HEK293 (cell line): ENCODE data around the gene KIF9.

ENCODE experiments used
- CTCF ChIA-PET: fragments of 350-600 bp; formaldehyde crosslinking; extraction: SDS; loops from one replicate; lab custom pipeline; 2021; ENCODE audit warnings: antibody characterized with exemption; lab: Yijun Ruan, JAX
- POLR2A ChIA-PET: fragments of 300-600 bp; formaldehyde crosslinking; extraction: SDS; loops from one replicate; lab custom pipeline; 2020; ENCODE audit warnings: antibody characterized with exemption, inconsistent platforms; lab: Yijun Ruan, JAX
- H3K27ac ChIP-seq: fragments of 200-500 bp; sonication (Bioruptor generic); 2 replicates; pipeline ENCODE4 v1.5.1; 2014; ENCODE audit warnings: low read depth, low read length, control low read depth, inconsistent platforms; ENCODE audit errors: extremely low read depth
- H3K36me3 ChIP-seq, 2 experiments: fragments of 200-500 bp in 1 of 2; sonication (Bioruptor generic) in 1 of 2; 1 replicate in 1 of 2; 2 replicates in 1 of 2; pipeline ENCODE4 v1.5.1; 2014 to 2017; ENCODE audit warnings: inconsistent platforms in 2 of 2, low read length in 2 of 2; ENCODE audit not compliant: control insufficient read depth in 2 of 2, insufficient read depth in 1 of 2
- H3K4me1 ChIP-seq: fragments of 200-500 bp; sonication (Bioruptor generic); 2 replicates; pipeline ENCODE4 v1.5.1; 2014; ENCODE audit warnings: mild to moderate bottlenecking, low read length, inconsistent platforms; ENCODE audit not compliant: control insufficient read depth, insufficient read depth
- H3K4me3 ChIP-seq: 2 replicates; pipeline ENCODE4 v1.5.1; 2011; ENCODE audit warnings: low read depth, mild to moderate bottlenecking, control low read depth, low read length, moderate library complexity
- H3K9me3 ChIP-seq: fragments of 200-500 bp; sonication (Bioruptor generic); 2 replicates; pipeline ENCODE4 v1.5.1; 2014; ENCODE audit warnings: low read depth, low read length, inconsistent platforms; ENCODE audit not compliant: control insufficient read depth, insufficient read depth
- EGR2 ChIP-seq: fragments of 450-650 bp; formaldehyde crosslinking; IDR thresholded peaks from 2 replicates; pipeline ENCODE4 v1.5.1; 2016; ENCODE audit warnings: low read depth, missing biosample characterization, missing genetic modification characterization
- GLI2 ChIP-seq: fragments of 450-650 bp; formaldehyde crosslinking; IDR thresholded peaks from 2 replicates; pipeline ENCODE4; 2017; ENCODE audit warnings: missing biosample characterization, missing genetic modification characterization, low read depth, borderline replicate concordance
- GLIS1 ChIP-seq: fragments of 450-650 bp; formaldehyde crosslinking; IDR thresholded peaks from 2 replicates; pipeline ENCODE4 v1.5.1; 2016; ENCODE audit warnings: missing biosample characterization, missing genetic modification characterization
- GLIS2 ChIP-seq: fragments of 450-650 bp; formaldehyde crosslinking; IDR thresholded peaks from 2 replicates; pipeline ENCODE4 v1.5.1; 2016; ENCODE audit warnings: missing biosample characterization, missing genetic modification characterization
- TRIM28 ChIP-seq: IDR thresholded peaks from 2 replicates; pipeline ENCODE4 v1.6.1; 2011; ENCODE audit warnings: low read length, control low read depth, borderline replicate concordance
- ZBTB1 ChIP-seq: fragments of 450-650 bp; formaldehyde crosslinking; IDR thresholded peaks from 2 replicates; pipeline ENCODE4 v1.5.1; 2016; ENCODE audit warnings: missing biosample characterization, missing genetic modification characterization
- ZNF121 ChIP-seq: fragments of 450-650 bp; formaldehyde crosslinking; IDR thresholded peaks from 2 replicates; pipeline ENCODE4 v1.5.1; 2016; ENCODE audit warnings: missing biosample characterization, missing genetic modification characterization
- ZNF223 ChIP-seq: fragments of 450-650 bp; formaldehyde crosslinking; IDR thresholded peaks from 2 replicates; pipeline ENCODE4 v1.5.1; 2016; ENCODE audit warnings: missing biosample characterization, missing genetic modification characterization
- ZNF324 ChIP-seq: fragments of 450-650 bp; formaldehyde crosslinking; IDR thresholded peaks from 2 replicates; pipeline ENCODE4 v1.5.1; 2016; ENCODE audit warnings: missing biosample characterization, missing genetic modification characterization
- ZNF335 ChIP-seq: fragments of 450-650 bp; formaldehyde crosslinking; conservative IDR thresholded peaks from 2 replicates; pipeline ENCODE4 v1.5.1; 2016; ENCODE audit warnings: missing biosample characterization, missing genetic modification characterization
- ZNF350 ChIP-seq: fragments of 450-650 bp; formaldehyde crosslinking; IDR thresholded peaks from 2 replicates; pipeline ENCODE4 v1.5.0; 2017; ENCODE audit warnings: missing biosample characterization, mild to moderate bottlenecking, missing genetic modification characterization
- ZNF391 ChIP-seq: fragments of 450-650 bp; formaldehyde crosslinking; IDR thresholded peaks from 2 replicates; pipeline ENCODE4 v1.5.1; 2016; ENCODE audit warnings: low read depth, missing biosample characterization, missing genetic modification characterization, borderline replicate concordance
- ZNF600 ChIP-seq: fragments of 450-650 bp; formaldehyde crosslinking; IDR thresholded peaks from 2 replicates; pipeline ENCODE4 v1.5.1; 2016; ENCODE audit warnings: missing biosample characterization, missing genetic modification characterization
- ZNF704 ChIP-seq: fragments of 450-650 bp; formaldehyde crosslinking; IDR thresholded peaks from 2 replicates; pipeline ENCODE4 v1.5.1; 2016; ENCODE audit warnings: missing biosample characterization, missing genetic modification characterization
- ZNF837 ChIP-seq: fragments of 450-650 bp; formaldehyde crosslinking; IDR thresholded peaks from 2 replicates; pipeline ENCODE4 v1.5.1; 2016; ENCODE audit warnings: missing biosample characterization, missing genetic modification characterization
- TF ChIP-seq, protein P1 (sequence below): fragments of 450-650 bp; formaldehyde crosslinking; IDR thresholded peaks from 2 replicates; pipeline ENCODE4 v1.5.1; 2017; ENCODE audit warnings: missing biosample characterization, missing genetic modification characterization
- TF ChIP-seq, protein P2 (sequence below): fragments of 450-650 bp; formaldehyde crosslinking; IDR thresholded peaks from 2 replicates; pipeline ENCODE4 v1.5.1; 2016; ENCODE audit warnings: missing biosample characterization, missing genetic modification characterization
- TF ChIP-seq, protein P3 (sequence below): fragments of 450-650 bp; formaldehyde crosslinking; IDR thresholded peaks from 2 replicates; pipeline ENCODE4 v1.5.1; 2016; ENCODE audit warnings: missing biosample characterization, missing genetic modification characterization, borderline replicate concordance
- TF ChIP-seq, protein P4 (sequence below): fragments of 450-650 bp; formaldehyde crosslinking; IDR thresholded peaks from 2 replicates; pipeline ENCODE4 v1.5.1; 2016; ENCODE audit warnings: missing biosample characterization, missing genetic modification characterization

The KIF9 gene

DNA sequence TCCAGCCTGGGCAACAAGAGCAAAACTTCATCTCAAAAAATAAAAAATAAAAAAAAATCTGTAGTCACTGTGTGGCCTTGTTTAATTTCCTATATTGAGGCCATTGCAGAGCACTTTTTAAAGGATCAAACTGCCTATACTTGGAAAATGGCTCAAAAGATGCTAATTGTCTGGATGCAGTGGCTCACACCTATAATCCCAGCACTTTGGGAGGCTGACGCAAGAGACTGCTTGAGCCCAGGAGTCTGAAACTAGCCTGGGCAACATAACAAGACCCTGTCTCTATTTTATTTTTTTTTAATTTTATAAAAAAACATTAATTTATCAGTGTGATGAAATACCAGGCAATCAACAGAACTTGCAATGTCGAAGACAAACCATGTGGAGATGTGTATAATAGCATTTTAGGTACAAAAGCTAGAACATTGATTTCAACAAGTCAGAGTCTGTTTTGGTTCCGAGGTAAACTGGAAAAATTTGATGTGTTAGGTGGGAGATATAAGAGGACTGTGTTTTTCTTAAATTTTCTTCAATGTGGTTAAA, 71.7 kb downstream of the KIF9 start:
- no peak overlapping the region for H3K4me3 ChIP-seq
- H3K9me3 ChIP-seq: no peaks in the 10 kb centered on the region
- ChIA-PET CTCF (interaction anchor here (0.7 kb wide), 1 partner anchor 18 kb away, joined by 3 read pairs; no protein-coding TSS in a partner anchor), POLR2A (no interaction called here)
- no peak for TF ChIP-seq TRIM28
- TF ChIP-seq ZNF335 (tag by site-specific recombination): no peak
- TF ChIP-seq, protein P1, sequence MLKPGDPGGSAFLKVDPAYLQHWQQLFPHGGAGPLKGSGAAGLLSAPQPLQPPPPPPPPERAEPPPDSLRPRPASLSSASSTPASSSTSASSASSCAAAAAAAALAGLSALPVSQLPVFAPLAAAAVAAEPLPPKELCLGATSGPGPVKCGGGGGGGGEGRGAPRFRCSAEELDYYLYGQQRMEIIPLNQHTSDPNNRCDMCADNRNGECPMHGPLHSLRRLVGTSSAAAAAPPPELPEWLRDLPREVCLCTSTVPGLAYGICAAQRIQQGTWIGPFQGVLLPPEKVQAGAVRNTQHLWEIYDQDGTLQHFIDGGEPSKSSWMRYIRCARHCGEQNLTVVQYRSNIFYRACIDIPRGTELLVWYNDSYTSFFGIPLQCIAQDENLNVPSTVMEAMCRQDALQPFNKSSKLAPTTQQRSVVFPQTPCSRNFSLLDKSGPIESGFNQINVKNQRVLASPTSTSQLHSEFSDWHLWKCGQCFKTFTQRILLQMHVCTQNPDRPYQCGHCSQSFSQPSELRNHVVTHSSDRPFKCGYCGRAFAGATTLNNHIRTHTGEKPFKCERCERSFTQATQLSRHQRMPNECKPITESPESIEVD (tag by site-specific recombination): no peak
- no peak for TF ChIP-seq GLIS1
- TF ChIP-seq GLI2 (tag by site-specific recombination): no peak
- TF ChIP-seq ZNF324 (tag by site-specific recombination): no peak
- no peak for TF ChIP-seq ZNF391 (tag by site-specific recombination)
- no peak for TF ChIP-seq GLIS2 (tag by site-specific recombination)
- TF ChIP-seq ZNF837 (tag by site-specific recombination): no peak
- no peak for TF ChIP-seq ZBTB1
- TF ChIP-seq ZNF223 (tag by site-specific recombination): no peak
- TF ChIP-seq, protein P2, sequence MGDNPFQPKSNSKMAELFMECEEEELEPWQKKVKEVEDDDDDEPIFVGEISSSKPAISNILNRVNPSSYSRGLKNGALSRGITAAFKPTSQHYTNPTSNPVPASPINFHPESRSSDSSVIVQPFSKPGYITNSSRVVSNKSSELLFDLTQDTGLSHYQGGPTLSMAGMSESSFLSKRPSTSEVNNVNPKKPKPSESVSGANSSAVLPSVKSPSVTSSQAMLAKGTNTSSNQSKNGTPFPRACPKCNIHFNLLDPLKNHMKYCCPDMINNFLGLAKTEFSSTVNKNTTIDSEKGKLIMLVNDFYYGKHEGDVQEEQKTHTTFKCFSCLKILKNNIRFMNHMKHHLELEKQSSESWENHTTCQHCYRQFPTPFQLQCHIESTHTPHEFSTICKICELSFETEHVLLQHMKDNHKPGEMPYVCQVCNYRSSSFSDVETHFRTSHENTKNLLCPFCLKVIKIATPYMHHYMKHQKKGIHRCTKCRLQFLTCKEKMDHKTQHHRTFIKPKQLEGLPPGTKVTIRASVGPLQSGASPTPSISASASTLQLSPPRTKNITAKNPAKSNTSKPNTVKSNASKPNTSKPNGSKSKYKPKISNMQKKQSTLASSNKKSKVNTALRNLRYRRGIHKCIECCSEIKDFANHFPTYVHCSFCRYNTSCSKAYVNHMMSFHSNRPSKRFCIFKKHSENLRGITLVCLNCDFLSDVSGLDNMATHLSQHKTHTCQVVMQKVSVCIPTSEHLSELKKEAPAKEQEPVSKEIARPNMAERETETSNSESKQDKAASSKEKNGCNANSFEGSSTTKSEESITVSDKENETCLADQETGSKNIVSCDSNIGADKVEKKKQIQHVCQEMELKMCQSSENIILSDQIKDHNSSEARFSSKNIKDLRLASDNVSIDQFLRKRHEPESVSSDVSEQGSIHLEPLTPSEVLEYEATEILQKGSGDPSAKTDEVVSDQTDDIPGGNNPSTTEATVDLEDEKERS (tag by site-specific recombination): no peak
- TF ChIP-seq, protein P3, sequence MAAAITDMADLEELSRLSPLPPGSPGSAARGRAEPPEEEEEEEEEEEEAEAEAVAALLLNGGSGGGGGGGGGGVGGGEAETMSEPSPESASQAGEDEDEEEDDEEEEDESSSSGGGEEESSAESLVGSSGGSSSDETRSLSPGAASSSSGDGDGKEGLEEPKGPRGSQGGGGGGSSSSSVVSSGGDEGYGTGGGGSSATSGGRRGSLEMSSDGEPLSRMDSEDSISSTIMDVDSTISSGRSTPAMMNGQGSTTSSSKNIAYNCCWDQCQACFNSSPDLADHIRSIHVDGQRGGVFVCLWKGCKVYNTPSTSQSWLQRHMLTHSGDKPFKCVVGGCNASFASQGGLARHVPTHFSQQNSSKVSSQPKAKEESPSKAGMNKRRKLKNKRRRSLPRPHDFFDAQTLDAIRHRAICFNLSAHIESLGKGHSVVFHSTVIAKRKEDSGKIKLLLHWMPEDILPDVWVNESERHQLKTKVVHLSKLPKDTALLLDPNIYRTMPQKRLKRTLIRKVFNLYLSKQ (tag by site-specific recombination): no peak
- TF ChIP-seq EGR2: no peak
- no peak for TF ChIP-seq ZNF600 (tag by site-specific recombination)
- TF ChIP-seq, protein P4, sequence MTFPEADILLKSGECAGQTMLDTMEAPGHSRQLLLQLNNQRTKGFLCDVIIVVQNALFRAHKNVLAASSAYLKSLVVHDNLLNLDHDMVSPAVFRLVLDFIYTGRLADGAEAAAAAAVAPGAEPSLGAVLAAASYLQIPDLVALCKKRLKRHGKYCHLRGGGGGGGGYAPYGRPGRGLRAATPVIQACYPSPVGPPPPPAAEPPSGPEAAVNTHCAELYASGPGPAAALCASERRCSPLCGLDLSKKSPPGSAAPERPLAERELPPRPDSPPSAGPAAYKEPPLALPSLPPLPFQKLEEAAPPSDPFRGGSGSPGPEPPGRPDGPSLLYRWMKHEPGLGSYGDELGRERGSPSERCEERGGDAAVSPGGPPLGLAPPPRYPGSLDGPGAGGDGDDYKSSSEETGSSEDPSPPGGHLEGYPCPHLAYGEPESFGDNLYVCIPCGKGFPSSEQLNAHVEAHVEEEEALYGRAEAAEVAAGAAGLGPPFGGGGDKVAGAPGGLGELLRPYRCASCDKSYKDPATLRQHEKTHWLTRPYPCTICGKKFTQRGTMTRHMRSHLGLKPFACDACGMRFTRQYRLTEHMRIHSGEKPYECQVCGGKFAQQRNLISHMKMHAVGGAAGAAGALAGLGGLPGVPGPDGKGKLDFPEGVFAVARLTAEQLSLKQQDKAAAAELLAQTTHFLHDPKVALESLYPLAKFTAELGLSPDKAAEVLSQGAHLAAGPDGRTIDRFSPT (tag by site-specific recombination): no peak
- no peak for TF ChIP-seq ZNF121 (tag by site-specific recombination)
- no peak for TF ChIP-seq ZNF350 (tag by site-specific recombination)
- no peak for TF ChIP-seq ZNF704 (tag by site-specific recombination)
- H3K27ac ChIP-seq: no peak overlapping the region
- no peaks in the 10 kb centered on the region for H3K36me3 ChIP-seq
- no peaks in the 10 kb centered on the region for H3K4me1 ChIP-seq
